Upper lobe of left lung (tissue), 6 donors: ENCODE measurements around the gene TBXA2R. TPM values are rescaled to one million over a fixed set of nuclear protein-coding genes. Genes with fewer than 3 reads are reported as not detected.
"Not testable (repeated sequence)": the region's sequence is repeated elsewhere in the genome, so short reads cannot be mapped to it uniquely, and the experiment has no call there.

Experiments
- ATAC-seq, 2 donors: fragments of 200-7000 bp; cut with Tn5 transposase; one replicate each; pipeline ENCODE4 v1.9.1; 2022; ENCODE audit warnings: mild to moderate bottlenecking in 2 of 2, moderate library complexity in 2 of 2; ENCODE audit not compliant: low FRiP score in 2 of 2
- DNase-seq, 2 donors: peaks; one replicate each; pipeline ENCODE4 v3.0.0-alpha.2; 2019 to 2020
- H3K27ac ChIP-seq, 4 donors: fragments of 200-600 bp; sonication (generic); one replicate each; pipeline ENCODE4 v1.5.1; 2016 to 2019
- H3K27me3 ChIP-seq, 4 donors: fragments of 200-600 bp; sonication (generic); one replicate each; pipeline ENCODE4 v1.5.1; 2017 to 2019
- H3K36me3 ChIP-seq, 4 donors: fragments of 200-600 bp; sonication (generic); one replicate each; pipeline ENCODE4 v1.5.1; 2016 to 2019
- H3K4me1 ChIP-seq, 4 donors: fragments of 200-600 bp; sonication (generic); one replicate each; pipeline ENCODE4 v1.5.1; 2018 to 2019
- H3K4me3 ChIP-seq, 4 donors: fragments of 200-600 bp; sonication (generic); one replicate each; pipeline ENCODE4 v1.5.1; 2017 to 2019; ENCODE audit warnings: mild to moderate bottlenecking in 2 of 4, moderate library complexity in 1 of 4
- H3K9me3 ChIP-seq, 4 donors: fragments of 200-600 bp; sonication (generic); one replicate each; pipeline ENCODE4 v1.5.1; 2018 to 2019
- EP300 ChIP-seq, 4 donors: sonication (generic); formaldehyde crosslinking; IDR thresholded peaks; one replicate each; pipeline ENCODE4 v1.5.1; 2017; ENCODE audit warnings: antibody characterized with exemption in 4 of 4, control low read depth in 2 of 4
- POLR2A ChIP-seq, 4 donors: fragments of 450-650 bp; IDR thresholded peaks; one replicate each; pipeline ENCODE4 v1.5.1; 2016 to 2017; ENCODE audit warnings: antibody characterized with exemption in 4 of 4, mild to moderate bottlenecking in 2 of 4
- POLR2AphosphoS5 ChIP-seq, 2 donors: sonication (generic); formaldehyde crosslinking; IDR thresholded peaks; one replicate each; pipeline ENCODE4 v1.5.1; 2017; ENCODE audit warnings: antibody characterized with exemption in 2 of 2
- WGBS, 2 donors: methylation state at CpG; one replicate each; pipeline ENCODE4 v1.1.5; 2017 to 2018; 5-methylcytosine and 5-hydroxymethylcytosine counted together
- total RNA-seq, 6 donors: library from RNA; depleted of rRNA in 4 of 6; stranded (reverse); fragments of >200 nt in 4 of 6; gene quantifications; one replicate each; pipeline versions ENCODE4 v1.1.0 to v1.2.1, GENCODE V29; 2016 to 2021
- TF ChIP-seq, protein P1 (sequence below), 6 experiments: fragments of 450-650 bp in 4 of 6; fragments of 200-600 bp in 2 of 6; sonication (generic) in 2 of 6; IDR thresholded peaks; one replicate each; pipeline ENCODE4 v1.5.1; 2016 to 2019; ENCODE audit warnings: antibody characterized with exemption in 6 of 6
- donor health status: DM: no; HTN: no; CAD: no; lungs with moderate emphysema.
- donor health status: DM: no; HTN: yes; CAD: no; lungs with severe emphysema.

TBXA2R gene
- total RNA-seq, 6 donors from 2014 or later: 0.49 to 7.0 (median 2.6) TPM

GRCh38 chr19:3572132-3572854, 34.4 kb downstream of the TBXA2R start:
- H3K27ac ChIP-seq: peak overlapping the region in 2 of 4 donors; percentile 84 to 92
- H3K4me1 ChIP-seq: peaks cover 15 to 33% (median 25%) of the 10 kb centered on the region in 4 donors
- peak; percentile 100 for DNase-seq
- ATAC-seq: peak; percentile 97 to 99
- TF ChIP-seq EP300 (IDR thresholded peaks at IDR 0.05) (no peak), POLR2AphosphoS5 (IDR thresholded peaks at IDR 0.05) (peak in 1 of 2 donors; percentile 43), POLR2A (IDR thresholded peaks at IDR 0.05) (no peak)
- TF ChIP-seq, protein P1, sequence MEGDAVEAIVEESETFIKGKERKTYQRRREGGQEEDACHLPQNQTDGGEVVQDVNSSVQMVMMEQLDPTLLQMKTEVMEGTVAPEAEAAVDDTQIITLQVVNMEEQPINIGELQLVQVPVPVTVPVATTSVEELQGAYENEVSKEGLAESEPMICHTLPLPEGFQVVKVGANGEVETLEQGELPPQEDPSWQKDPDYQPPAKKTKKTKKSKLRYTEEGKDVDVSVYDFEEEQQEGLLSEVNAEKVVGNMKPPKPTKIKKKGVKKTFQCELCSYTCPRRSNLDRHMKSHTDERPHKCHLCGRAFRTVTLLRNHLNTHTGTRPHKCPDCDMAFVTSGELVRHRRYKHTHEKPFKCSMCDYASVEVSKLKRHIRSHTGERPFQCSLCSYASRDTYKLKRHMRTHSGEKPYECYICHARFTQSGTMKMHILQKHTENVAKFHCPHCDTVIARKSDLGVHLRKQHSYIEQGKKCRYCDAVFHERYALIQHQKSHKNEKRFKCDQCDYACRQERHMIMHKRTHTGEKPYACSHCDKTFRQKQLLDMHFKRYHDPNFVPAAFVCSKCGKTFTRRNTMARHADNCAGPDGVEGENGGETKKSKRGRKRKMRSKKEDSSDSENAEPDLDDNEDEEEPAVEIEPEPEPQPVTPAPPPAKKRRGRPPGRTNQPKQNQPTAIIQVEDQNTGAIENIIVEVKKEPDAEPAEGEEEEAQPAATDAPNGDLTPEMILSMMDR (IDR thresholded peaks at IDR 0.05): no peak
- no peaks in the 10 kb centered on the region for H3K9me3 ChIP-seq
- no peaks in the 10 kb centered on the region for H3K27me3 ChIP-seq
- H3K4me3 ChIP-seq: peak overlapping the region; percentile 26 to 92 (median 88)
- 4 to 6% methylated on average over 10 to 27 of the region's 48 CpGs for WGBS, 2 donors
- H3K36me3 ChIP-seq: peaks cover 0 to 8% (median 0%) of the 10 kb centered on the region in 4 donors

- H3K36me3 ChIP-seq: peaks cover 0 to 8% (median 0%) of the 10 kb centered on the region in 4 donors
- no peak overlapping the region for H3K4me3 ChIP-seq
- ATAC-seq (no peak), DNase-seq (no peak)
- H3K27me3 ChIP-seq: no peaks in the 10 kb centered on the region
- no peak for TF ChIP-seq POLR2AphosphoS5 (IDR thresholded peaks at IDR 0.05)
- no peaks in the 10 kb centered on the region for H3K9me3 ChIP-seq
- no peak overlapping the region for H3K27ac ChIP-seq
- peaks cover 6 to 23% (median 16%) of the 10 kb centered on the region in 4 donors for H3K4me1 ChIP-seq
- 79 to 88% methylated on average over 7 of the region's 7 CpGs for WGBS, 2 donors
Observed at GRCh38 chr19:3570606-3571011, 36.1 kb downstream of the TBXA2R start.

- not testable (repeated sequence) for H3K4me3 ChIP-seq, H3K9me3 ChIP-seq, DNase-seq, H3K36me3 ChIP-seq, ATAC-seq, H3K27ac ChIP-seq, H3K27me3 ChIP-seq
- WGBS, 2 donors: 87 to 89% methylated on average over 11 of the region's 11 CpGs
- peaks cover 6 to 23% (median 16%) of the 10 kb centered on the region in 4 donors for H3K4me1 ChIP-seq
Observed at GRCh38 chr19:3570042-3570441, 36.6 kb downstream of the TBXA2R start.

DNA sequence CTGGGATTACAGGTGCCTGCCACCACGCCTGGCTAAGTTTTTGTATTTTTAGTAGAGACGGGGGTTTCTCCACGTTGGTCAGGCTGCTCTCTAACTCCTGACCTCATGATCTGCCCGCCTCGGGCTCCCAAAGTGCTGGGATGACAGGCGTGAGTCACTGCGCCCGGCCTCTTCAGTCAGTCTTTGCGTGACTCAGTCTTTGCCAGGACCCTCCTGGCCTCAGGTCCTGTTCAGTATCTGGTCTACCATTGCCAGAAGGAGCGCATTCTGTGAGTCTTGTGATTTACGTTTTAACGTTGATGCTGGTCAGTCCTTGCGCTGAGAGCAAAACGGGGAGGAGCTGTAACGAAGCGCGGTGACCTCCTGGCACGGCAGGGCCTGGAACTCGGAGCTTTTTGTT, 41.5 kb downstream of the TBXA2R start:
- Histone ChIP-seq H3K36me3 (no peaks in the 10 kb centered on the region), H3K4me1 (no peaks in the 10 kb centered on the region), H3K4me3 (no peak overlapping the region), H3K9me3 (no peaks in the 10 kb centered on the region), H3K27ac (no peak overlapping the region), H3K27me3 (no peaks in the 10 kb centered on the region)
- DNase-seq (no peak), ATAC-seq (no peak)
- WGBS, 2 donors: 92 to 93% methylated on average over 17 to 19 of the region's 19 CpGs
- TF ChIP-seq POLR2AphosphoS5 (IDR thresholded peaks at IDR 0.05): no peak
- TF ChIP-seq EP300 (IDR thresholded peaks at IDR 0.05): no peak
- TF ChIP-seq, protein P1 (IDR thresholded peaks at IDR 0.05): no peak
- no peak for TF ChIP-seq POLR2A (IDR thresholded peaks at IDR 0.05)

GRCh38 chr19:3563709-3564524, 42.8 kb downstream of the TBXA2R start:
- no peak overlapping the region for H3K4me3 ChIP-seq

More at GRCh38 chr19:3563709-3564524, 42.8 kb downstream of the TBXA2R start:
- WGBS, 2 donors: 65 to 72% methylated on average over 12 to 17 of the region's 17 CpGs
- TF ChIP-seq, protein P1 (IDR thresholded peaks at IDR 0.05): no peak
- TF ChIP-seq POLR2A (IDR thresholded peaks at IDR 0.05) (no peak), EP300 (IDR thresholded peaks at IDR 0.05) (no peak), POLR2AphosphoS5 (IDR thresholded peaks at IDR 0.05) (no peak)
- Histone ChIP-seq H3K36me3 (no peaks in the 10 kb centered on the region), H3K9me3 (no peaks in the 10 kb centered on the region), H3K4me1 (no peaks in the 10 kb centered on the region), H3K27ac (peak overlapping the region in 1 of 4 donors; percentile 46), H3K27me3 (no peaks in the 10 kb centered on the region)
- ATAC-seq: no peak
- no peak for DNase-seq
